ENCODE data around the gene WDR77. TPM values are rescaled to one million over a fixed set of nuclear protein-coding genes. Genes with fewer than 3 reads are reported as not detected.

Gene WDR77
- total and polyA plus RNA-seq, 9 of the 15 experiments (the other 6 are each of a cell fraction or from before 2014, with no cell fraction given), result 20.6 to 160 (median 75.3) TPM

DNA sequence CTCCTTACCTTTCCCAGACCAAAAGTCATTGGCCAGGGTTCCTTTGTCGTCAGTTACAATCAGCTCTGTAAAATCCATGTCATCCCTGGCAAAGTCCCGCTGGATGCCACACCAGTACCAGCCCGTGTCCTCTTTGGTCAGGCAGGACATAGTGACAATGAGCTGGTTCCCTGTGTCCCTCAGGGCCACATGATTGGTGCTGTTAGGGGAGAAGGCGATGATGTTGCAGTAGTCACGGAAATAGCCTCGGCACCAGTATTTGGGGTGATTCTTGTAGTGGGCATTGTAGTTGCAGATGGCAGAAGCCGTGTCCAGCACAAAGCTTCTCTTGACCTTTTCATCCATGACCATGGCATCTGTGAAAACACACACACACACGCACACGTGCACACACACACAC lies 39.6 kb upstream of the WDR77 start (continued):
- TF ChIP-seq, protein P1, sequence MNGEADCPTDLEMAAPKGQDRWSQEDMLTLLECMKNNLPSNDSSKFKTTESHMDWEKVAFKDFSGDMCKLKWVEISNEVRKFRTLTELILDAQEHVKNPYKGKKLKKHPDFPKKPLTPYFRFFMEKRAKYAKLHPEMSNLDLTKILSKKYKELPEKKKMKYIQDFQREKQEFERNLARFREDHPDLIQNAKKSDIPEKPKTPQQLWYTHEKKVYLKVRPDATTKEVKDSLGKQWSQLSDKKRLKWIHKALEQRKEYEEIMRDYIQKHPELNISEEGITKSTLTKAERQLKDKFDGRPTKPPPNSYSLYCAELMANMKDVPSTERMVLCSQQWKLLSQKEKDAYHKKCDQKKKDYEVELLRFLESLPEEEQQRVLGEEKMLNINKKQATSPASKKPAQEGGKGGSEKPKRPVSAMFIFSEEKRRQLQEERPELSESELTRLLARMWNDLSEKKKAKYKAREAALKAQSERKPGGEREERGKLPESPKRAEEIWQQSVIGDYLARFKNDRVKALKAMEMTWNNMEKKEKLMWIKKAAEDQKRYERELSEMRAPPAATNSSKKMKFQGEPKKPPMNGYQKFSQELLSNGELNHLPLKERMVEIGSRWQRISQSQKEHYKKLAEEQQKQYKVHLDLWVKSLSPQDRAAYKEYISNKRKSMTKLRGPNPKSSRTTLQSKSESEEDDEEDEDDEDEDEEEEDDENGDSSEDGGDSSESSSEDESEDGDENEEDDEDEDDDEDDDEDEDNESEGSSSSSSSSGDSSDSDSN (IDR thresholded peaks at IDR 0.05; ENCODE audit: borderline replicate concordance in 1 of 2, low read depth in 2 of 2, low read length in 2 of 2), result no peak
- TF ChIP-seq ZNF398 (CRISPR knock-in tag; IDR thresholded peaks at IDR 0.05), result no peak
- no peak for TF ChIP-seq LARP7 (IDR thresholded peaks at IDR 0.05)

DNA sequence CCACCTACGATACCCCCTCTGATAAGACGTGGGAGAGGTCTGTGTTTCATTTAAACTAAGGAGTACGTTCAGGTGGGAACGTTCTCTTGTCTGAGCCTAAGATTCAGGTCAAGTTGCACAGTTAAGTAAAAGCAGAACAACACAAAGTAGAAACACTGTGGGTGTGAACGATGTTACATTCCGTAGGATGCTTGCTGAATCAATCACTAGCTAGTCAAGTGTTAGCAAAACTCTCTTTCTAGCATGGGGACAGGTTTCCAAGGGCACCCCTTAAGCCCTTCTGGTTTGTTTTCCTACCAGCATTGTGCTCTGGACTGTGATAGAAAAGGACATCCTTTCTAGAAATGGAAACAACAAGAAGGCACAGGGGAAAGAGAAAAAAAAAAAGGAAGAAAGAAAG lies 38.1 kb upstream of the WDR77 start:
- no peak overlapping the region for H3K9ac ChIP-seq (ENCODE audit: insufficient read depth in 1 of 2, low read depth in 2 of 2, low read length in 2 of 2)
- H3K27ac ChIP-seq (ENCODE audit: extremely low read depth, low read depth, low read length), result no peak overlapping the region
- H3K9me3 ChIP-seq (replicated peaks; ENCODE audit: control insufficient read depth, insufficient read depth, low read depth, low read length), result no peaks in the 10 kb centered on the region
- DNase-seq (ENCODE audit: extremely low read depth in 1 of 4, low spot score in 3 of 4) (no peak), FAIRE-seq (peak; percentile 49), ATAC-seq (no peak)
- H3K4me1 ChIP-seq (replicated peaks in 1 of 2; ENCODE audit: control insufficient read depth in 2 of 2, insufficient read depth in 2 of 2, low read length in 2 of 2), result no peaks in the 10 kb centered on the region; a peak in 1 of 5 replicates
- no peaks in the 10 kb centered on the region for H3K36me3 ChIP-seq (ENCODE audit: control insufficient read depth, insufficient read depth, low read length)
- BruUV-seq (replicated peaks), result no TSS peak
- no peaks in the 10 kb centered on the region for H3K9me1 ChIP-seq (ENCODE audit: control insufficient read depth, insufficient read depth, low read length)
- no peak overlapping the region for H3K4me3 ChIP-seq
- H3K4me2 ChIP-seq (ENCODE audit: insufficient read depth, low read length), result no peak overlapping the region
- peaks cover 10 to 37% of the 10 kb centered on the region in 2 experiments; a peak in 4 of 5 replicates for H3K27me3 ChIP-seq (ENCODE audit: control insufficient read depth in 2 of 2, insufficient read depth in 2 of 2, low read length in 2 of 2)
- intact Hi-C loops (cut with micrococcal nuclease) (no loop called here), in situ Hi-C loops (cut with MboI) (loop anchor here (25.0 kb wide), 1 partner anchor 850 kb away; no protein-coding TSS in a partner anchor)
- CTCF ChIA-PET (ENCODE audit: low intra/inter-chr PET ratio), result no interaction called here
- H3K79me2 ChIP-seq (ENCODE audit: control insufficient read depth, insufficient read depth, low read length), result no peaks in the 10 kb centered on the region
- 5% methylated on average over 6 of the region's 6 CpGs for WGBS (ENCODE audit: insufficient coverage, low coverage, missing lambda C conversion rate)
- POLR2A ChIA-PET, result no interaction called here
- no peaks in the 10 kb centered on the region for H4K20me1 ChIP-seq (replicated peaks; ENCODE audit: control insufficient read depth, insufficient read depth, low read length)
- H2AFZ ChIP-seq (ENCODE audit: low read depth, low read length), result no peak overlapping the region
- TF ChIP-seq RHOXF2B (CRISPR knock-in tag; conservative IDR thresholded peaks at IDR 0.05) (no peak), SIN3A (IDR thresholded peaks at IDR 0.05; ENCODE audit: borderline replicate concordance in 2 of 2, control insufficient read depth in 1 of 2, low read depth in 2 of 2, low read length in 2 of 2) (no peak), HIVEP1 (CRISPR knock-in tag; IDR thresholded peaks at IDR 0.05) (no peak), HES1 (IDR thresholded peaks at IDR 0.05; ENCODE audit: low read depth) (no peak), TARDBP (IDR thresholded peaks at IDR 0.05) (no peak), SREBF2 (CRISPR knock-in tag; IDR thresholded peaks at IDR 0.05) (no peak)
- TF ChIP-seq, protein P2, sequence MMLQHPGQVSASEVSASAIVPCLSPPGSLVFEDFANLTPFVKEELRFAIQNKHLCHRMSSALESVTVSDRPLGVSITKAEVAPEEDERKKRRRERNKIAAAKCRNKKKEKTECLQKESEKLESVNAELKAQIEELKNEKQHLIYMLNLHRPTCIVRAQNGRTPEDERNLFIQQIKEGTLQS (IDR thresholded peaks at IDR 0.05), result no peak
- TF ChIP-seq, protein P2 (CRISPR knock-in tag; conservative IDR thresholded peaks at IDR 0.05), result no peak
- TF ChIP-seq, protein P3, sequence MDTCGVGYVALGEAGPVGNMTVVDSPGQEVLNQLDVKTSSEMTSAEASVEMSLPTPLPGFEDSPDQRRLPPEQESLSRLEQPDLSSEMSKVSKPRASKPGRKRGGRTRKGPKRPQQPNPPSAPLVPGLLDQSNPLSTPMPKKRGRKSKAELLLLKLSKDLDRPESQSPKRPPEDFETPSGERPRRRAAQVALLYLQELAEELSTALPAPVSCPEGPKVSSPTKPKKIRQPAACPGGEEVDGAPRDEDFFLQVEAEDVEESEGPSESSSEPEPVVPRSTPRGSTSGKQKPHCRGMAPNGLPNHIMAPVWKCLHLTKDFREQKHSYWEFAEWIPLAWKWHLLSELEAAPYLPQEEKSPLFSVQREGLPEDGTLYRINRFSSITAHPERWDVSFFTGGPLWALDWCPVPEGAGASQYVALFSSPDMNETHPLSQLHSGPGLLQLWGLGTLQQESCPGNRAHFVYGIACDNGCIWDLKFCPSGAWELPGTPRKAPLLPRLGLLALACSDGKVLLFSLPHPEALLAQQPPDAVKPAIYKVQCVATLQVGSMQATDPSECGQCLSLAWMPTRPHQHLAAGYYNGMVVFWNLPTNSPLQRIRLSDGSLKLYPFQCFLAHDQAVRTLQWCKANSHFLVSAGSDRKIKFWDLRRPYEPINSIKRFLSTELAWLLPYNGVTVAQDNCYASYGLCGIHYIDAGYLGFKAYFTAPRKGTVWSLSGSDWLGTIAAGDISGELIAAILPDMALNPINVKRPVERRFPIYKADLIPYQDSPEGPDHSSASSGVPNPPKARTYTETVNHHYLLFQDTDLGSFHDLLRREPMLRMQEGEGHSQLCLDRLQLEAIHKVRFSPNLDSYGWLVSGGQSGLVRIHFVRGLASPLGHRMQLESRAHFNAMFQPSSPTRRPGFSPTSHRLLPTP (IDR thresholded peaks at IDR 0.05; ENCODE audit: borderline replicate concordance, extremely low read depth, insufficient read length), result no peak
